ENCODE data around the gene IFNGR1. TPM values are rescaled to one million over a fixed set of nuclear protein-coding genes. Genes with fewer than 3 reads are reported as not detected.

Gene IFNGR1
- polyA plus RNA-seq, 2 of the 4 experiments (the other 2 are of a cell fraction): 31.2 to 54.9 TPM

- no peak for FAIRE-seq
- DNase-seq (ENCODE audit: low read depth in 1 of 2, low spot score in 1 of 2): no peak
- TF ChIP-seq BHLHE40 (IDR thresholded peaks at IDR 0.05; ENCODE audit: low read depth, low read length): no peak
- TF ChIP-seq CBX8 (IDR thresholded peaks at IDR 0.05): no peak
- TF ChIP-seq EP300 (IDR thresholded peaks at IDR 0.05): no peak
- TF ChIP-seq ATOH8 (CRISPR knock-in tag; IDR thresholded peaks at IDR 0.05; ENCODE audit: low read depth): no peak
- no peak for TF ChIP-seq RAD21 (conservative IDR thresholded peaks at IDR 0.05 in 1 of 2, IDR thresholded peaks at IDR 0.05 in 1 of 2)
- no peak for TF ChIP-seq HOXB5 (CRISPR knock-in tag; IDR thresholded peaks at IDR 0.05)
- no peak for TF ChIP-seq RCOR1 (IDR thresholded peaks at IDR 0.05; ENCODE audit: low read depth, low read length)
- TF ChIP-seq, protein P1, sequence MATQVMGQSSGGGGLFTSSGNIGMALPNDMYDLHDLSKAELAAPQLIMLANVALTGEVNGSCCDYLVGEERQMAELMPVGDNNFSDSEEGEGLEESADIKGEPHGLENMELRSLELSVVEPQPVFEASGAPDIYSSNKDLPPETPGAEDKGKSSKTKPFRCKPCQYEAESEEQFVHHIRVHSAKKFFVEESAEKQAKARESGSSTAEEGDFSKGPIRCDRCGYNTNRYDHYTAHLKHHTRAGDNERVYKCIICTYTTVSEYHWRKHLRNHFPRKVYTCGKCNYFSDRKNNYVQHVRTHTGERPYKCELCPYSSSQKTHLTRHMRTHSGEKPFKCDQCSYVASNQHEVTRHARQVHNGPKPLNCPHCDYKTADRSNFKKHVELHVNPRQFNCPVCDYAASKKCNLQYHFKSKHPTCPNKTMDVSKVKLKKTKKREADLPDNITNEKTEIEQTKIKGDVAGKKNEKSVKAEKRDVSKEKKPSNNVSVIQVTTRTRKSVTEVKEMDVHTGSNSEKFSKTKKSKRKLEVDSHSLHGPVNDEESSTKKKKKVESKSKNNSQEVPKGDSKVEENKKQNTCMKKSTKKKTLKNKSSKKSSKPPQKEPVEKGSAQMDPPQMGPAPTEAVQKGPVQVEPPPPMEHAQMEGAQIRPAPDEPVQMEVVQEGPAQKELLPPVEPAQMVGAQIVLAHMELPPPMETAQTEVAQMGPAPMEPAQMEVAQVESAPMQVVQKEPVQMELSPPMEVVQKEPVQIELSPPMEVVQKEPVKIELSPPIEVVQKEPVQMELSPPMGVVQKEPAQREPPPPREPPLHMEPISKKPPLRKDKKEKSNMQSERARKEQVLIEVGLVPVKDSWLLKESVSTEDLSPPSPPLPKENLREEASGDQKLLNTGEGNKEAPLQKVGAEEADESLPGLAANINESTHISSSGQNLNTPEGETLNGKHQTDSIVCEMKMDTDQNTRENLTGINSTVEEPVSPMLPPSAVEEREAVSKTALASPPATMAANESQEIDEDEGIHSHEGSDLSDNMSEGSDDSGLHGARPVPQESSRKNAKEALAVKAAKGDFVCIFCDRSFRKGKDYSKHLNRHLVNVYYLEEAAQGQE (IDR thresholded peaks at IDR 0.05): no peak
- no peak for TF ChIP-seq RFX5 (IDR thresholded peaks at IDR 0.05)
- TF ChIP-seq MAX (IDR thresholded peaks at IDR 0.05): no peak
- TF ChIP-seq JUN (IDR thresholded peaks at IDR 0.05): no peak
- no peak for TF ChIP-seq TFCP2L1 (CRISPR knock-in tag; IDR thresholded peaks at IDR 0.05)
- no peak for TF ChIP-seq NR3C1 (IDR thresholded peaks at IDR 0.05)
- TF ChIP-seq SREBF2 (IDR thresholded peaks at IDR 0.05): no peak
- no peak for TF ChIP-seq HEYL (CRISPR knock-in tag; IDR thresholded peaks at IDR 0.05)
- H3K27ac ChIP-seq: no peak overlapping the region
- 94% methylated on average over 1 of the region's 1 CpG for WGBS (ENCODE audit: missing lambda C conversion rate)
- no peaks in the 10 kb centered on the region for H3K4me1 ChIP-seq
- H3K9me3 ChIP-seq: no peaks in the 10 kb centered on the region
- ChIA-PET POLR2A (no interaction called here), CTCF (interaction anchor here (0.8 kb wide), 1 partner anchor 107 kb away, joined by 3 read pairs; no protein-coding TSS in a partner anchor)
- no peak overlapping the region for H3K4me2 ChIP-seq
- no peak for ATAC-seq
- H3K4me3 ChIP-seq: no peak overlapping the region
Observed at GRCh38 chr6:137201006-137201405, 18.2 kb downstream of the IFNGR1 start.

- no peaks in the 10 kb centered on the region for H3K4me1 ChIP-seq
- H3K27ac ChIP-seq: no peak overlapping the region
- TF ChIP-seq FOSL2 (IDR thresholded peaks at IDR 0.05) (no peak), FOSL2 (CRISPR knock-in tag; IDR thresholded peaks at IDR 0.05) (no peak), EHMT2 (IDR thresholded peaks at IDR 0.05; ENCODE audit: low read depth) (no peak), ZSCAN20 (CRISPR knock-in tag; IDR thresholded peaks at IDR 0.05) (no peak), TP53 (CRISPR knock-in tag; IDR thresholded peaks at IDR 0.05) (no peak), USF2 (IDR thresholded peaks at IDR 0.05) (no peak), ZFP36 (IDR thresholded peaks at IDR 0.05; ENCODE audit: borderline replicate concordance, partially characterized antibody) (no peak), SREBF2 (IDR thresholded peaks at IDR 0.05) (no peak), HES2 (IDR thresholded peaks at IDR 0.05) (no peak), CEBPB (IDR thresholded peaks at IDR 0.05) (no peak), POLR2AphosphoS2 (conservative IDR thresholded peaks at IDR 0.05; ENCODE audit: low read length) (no peak), GATA3 (IDR thresholded peaks at IDR 0.05; ENCODE audit: borderline replicate concordance) (no peak), ESRRA (IDR thresholded peaks at IDR 0.05; ENCODE audit: borderline replicate concordance, low read length) (no peak), E2F6 (IDR thresholded peaks at IDR 0.05; ENCODE audit: borderline replicate concordance, low read depth) (no peak), ZC3H11A (IDR thresholded peaks at IDR 0.05) (no peak), HDAC2 (IDR thresholded peaks at IDR 0.05) (no peak), TFCP2L1 (CRISPR knock-in tag; IDR thresholded peaks at IDR 0.05) (no peak)
- TF ChIP-seq, protein P2, sequence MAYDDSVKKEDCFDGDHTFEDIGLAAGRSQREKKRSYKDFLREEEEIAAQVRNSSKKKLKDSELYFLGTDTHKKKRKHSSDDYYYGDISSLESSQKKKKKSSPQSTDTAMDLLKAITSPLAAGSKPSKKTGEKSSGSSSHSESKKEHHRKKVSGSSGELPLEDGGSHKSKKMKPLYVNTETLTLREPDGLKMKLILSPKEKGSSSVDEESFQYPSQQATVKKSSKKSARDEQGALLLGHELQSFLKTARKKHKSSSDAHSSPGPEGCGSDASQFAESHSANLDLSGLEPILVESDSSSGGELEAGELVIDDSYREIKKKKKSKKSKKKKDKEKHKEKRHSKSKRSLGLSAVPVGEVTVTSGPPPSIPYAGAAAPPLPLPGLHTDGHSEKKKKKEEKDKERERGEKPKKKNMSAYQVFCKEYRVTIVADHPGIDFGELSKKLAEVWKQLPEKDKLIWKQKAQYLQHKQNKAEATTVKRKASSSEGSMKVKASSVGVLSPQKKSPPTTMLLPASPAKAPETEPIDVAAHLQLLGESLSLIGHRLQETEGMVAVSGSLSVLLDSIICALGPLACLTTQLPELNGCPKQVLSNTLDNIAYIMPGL (CRISPR knock-in tag; IDR thresholded peaks at IDR 0.05; ENCODE audit: borderline replicate concordance): no peak
- no peak for ATAC-seq
- ChIA-PET POLR2A (no interaction called here), CTCF (no interaction called here)
- DNase-seq (ENCODE audit: low read depth in 1 of 2, low spot score in 1 of 2): no peak
- no peak overlapping the region for H3K4me3 ChIP-seq
- WGBS (ENCODE audit: missing lambda C conversion rate): 96% methylated on average over 4 of the region's 4 CpGs
- no peak for FAIRE-seq
- no peak overlapping the region for H3K4me2 ChIP-seq
- no peaks in the 10 kb centered on the region for H3K9me3 ChIP-seq
Observed at GRCh38 chr6:137200288-137200687, 18.9 kb downstream of the IFNGR1 start.
